Ectodermal cell (in vitro differentiated cells): Measurements from ENCODE around the gene S1PR4.
"Not testable (repeated sequence)": the region's sequence is repeated elsewhere in the genome, so short reads cannot be mapped to it uniquely, and the experiment has no call there.

Experiments used
- H3K27ac ChIP-seq: 2 replicates; pipeline ENCODE4 v1.7.0; 2013; ENCODE audit warnings: mild to moderate bottlenecking, low read depth, low read length; ENCODE audit not compliant: insufficient read depth, poor library complexity, severe bottlenecking
- H3K27me3 ChIP-seq: 2 replicates; pipeline ENCODE4 v1.7.0; 2013; ENCODE audit warnings: mild to moderate bottlenecking, low read length; ENCODE audit not compliant: insufficient read depth, control insufficient read depth, poor library complexity, severe bottlenecking
- H3K36me3 ChIP-seq: one replicate; pipeline ENCODE4 v1.7.0; 2013; ENCODE audit warnings: low read length; ENCODE audit not compliant: control insufficient read depth, insufficient read depth
- H3K4me1 ChIP-seq: one replicate; pipeline ENCODE4 v1.7.0; 2013; ENCODE audit warnings: low read length; ENCODE audit not compliant: control insufficient read depth, insufficient read depth
- H3K4me3 ChIP-seq: 2 replicates; pipeline ENCODE4 v1.7.0; 2013; ENCODE audit warnings: low read depth, low read length, control low read depth; ENCODE audit not compliant: insufficient read depth
- H3K9me3 ChIP-seq: 2 replicates; pipeline ENCODE4 v1.7.0; 2013; ENCODE audit warnings: mild to moderate bottlenecking, low read length, moderate library complexity; ENCODE audit not compliant: control insufficient read depth
- WGBS, 2 experiments: methylation state at CpG; one replicate each; pipeline ENCODE4 v1.1.7; 2013; ENCODE audit warnings: missing lambda C conversion rate in 2 of 2; 5-methylcytosine and 5-hydroxymethylcytosine counted together

S1PR4 gene

DNA sequence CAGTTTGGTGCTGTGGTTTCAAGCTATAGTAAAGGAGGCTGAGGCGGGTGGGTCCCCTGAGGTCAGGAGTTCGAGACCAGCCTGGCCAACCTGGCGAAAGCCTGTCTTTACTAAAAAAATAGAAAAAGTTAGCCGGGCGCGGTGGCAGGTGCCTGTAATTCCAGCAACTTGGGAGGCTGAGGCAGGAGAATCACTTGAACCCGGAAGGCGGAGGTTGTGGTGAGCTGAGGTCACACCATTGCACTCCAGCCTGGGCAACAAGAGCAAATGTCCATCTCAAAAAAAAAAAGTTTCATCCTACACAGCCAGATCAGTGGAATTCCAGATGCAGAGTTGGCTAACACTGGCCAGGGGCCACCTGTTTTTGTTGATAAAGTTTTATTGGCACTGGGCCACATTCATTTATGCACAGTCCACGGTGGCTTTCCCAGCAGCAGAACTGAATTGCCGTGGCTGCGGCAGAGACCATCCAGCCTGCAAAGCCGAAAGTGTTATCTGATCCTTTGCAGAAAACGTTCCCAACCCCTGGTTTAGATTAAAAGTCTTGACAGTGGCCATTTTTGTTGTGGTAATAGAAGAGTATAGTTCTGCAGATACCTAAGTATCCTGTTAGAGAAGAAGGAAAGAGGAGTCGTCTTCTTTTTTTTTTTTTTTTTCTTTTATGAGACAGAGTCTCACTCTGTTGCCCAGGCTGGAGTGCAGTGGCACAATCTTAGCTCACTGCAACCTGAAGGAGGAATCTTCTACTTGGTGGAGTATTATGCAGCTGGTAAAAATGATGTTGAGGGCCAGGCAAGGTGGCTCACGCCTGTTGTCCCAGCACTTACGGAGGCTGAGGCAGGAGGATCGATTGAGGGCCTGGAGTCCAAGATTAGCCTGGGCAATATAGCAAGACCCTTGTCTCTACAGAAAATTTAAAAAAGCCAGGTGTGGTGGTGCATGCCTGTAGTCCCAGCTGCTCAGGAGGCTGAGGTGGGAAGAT is 15.8 kb downstream of the S1PR4 start:
- Histone ChIP-seq H3K9me3 (no peaks in the 10 kb centered on the region), H3K4me3 (no peak overlapping the region), H3K27ac (no peak overlapping the region), H3K27me3 (no peaks in the 10 kb centered on the region), H3K4me1 (no peaks in the 10 kb centered on the region), H3K36me3 (no peaks in the 10 kb centered on the region)
- WGBS, 2 experiments, result 88 to 89% methylated on average over 17 of the region's 17 CpGs

DNA sequence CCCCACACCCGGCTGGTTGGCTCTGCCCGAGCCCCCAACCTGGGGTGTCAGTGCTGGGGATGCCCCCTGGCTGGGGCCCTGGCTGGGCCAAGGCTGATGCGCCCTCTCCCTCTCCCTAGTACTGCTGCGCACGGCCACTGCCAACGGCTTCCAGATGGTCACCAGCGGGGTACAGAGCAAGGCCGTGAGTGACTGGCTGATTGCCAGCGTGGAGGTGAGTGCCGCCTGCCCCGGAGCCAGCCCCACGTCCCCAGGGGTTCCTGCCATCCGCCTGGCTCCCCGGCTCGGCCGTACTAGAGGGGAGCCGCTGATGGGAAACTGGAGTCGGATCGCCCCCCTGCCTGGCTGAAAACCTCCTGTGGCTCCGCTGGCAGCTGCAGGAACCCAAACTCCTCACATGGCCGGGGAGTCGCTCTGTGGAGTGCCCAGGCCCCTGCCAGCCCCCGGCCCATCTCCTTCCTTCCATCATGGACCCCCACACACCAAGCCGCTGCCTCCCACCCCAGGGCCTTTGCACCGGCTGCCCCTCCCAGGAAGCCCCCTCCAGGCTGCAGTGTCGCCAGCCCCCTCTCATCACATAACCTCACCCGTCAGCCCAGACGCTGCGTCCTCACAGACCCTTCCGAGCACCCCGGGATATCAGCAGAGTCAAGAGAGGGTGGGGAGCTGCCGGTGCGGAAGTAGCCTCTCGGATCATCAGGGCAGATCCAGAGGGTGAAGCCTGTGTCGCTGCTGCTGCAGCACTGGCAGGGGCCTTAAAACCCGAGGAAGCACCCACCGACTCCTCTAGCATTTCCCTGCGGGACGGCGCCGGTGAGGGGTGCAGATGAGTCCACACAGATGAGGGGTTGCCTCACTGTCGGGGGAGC is 17.7 kb downstream of the S1PR4 start:
- no peak overlapping the region for H3K4me3 ChIP-seq
- no peaks in the 10 kb centered on the region for H3K36me3 ChIP-seq
- H3K27me3 ChIP-seq, result no peaks in the 10 kb centered on the region
- no peaks in the 10 kb centered on the region for H3K4me1 ChIP-seq
- H3K9me3 ChIP-seq, result no peaks in the 10 kb centered on the region
- WGBS, 2 experiments, result 94 to 95% methylated on average over 42 of the region's 42 CpGs
- H3K27ac ChIP-seq, result no peak overlapping the region

DNA sequence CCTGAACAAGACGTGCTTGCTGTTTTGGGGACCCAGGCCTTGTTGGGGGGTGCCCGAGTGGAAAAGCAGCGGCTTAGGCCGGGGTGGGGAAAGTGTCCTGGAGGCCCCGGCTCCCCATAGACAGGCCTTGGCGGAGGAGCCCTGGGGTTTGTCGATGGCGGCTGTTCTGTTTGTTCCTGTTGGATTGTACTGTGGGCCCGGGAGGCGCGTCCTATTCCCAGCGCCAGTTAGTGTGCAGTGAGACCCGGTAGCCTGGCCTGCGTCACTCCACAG is 18.3 kb downstream of the S1PR4 start:
- no peaks in the 10 kb centered on the region for H3K4me1 ChIP-seq
- H3K4me3 ChIP-seq, result no peak overlapping the region
- no peak overlapping the region for H3K27ac ChIP-seq
- no peaks in the 10 kb centered on the region for H3K36me3 ChIP-seq
- H3K27me3 ChIP-seq, result no peaks in the 10 kb centered on the region
- H3K9me3 ChIP-seq, result no peaks in the 10 kb centered on the region
- 97% methylated on average over 14 of the region's 14 CpGs for WGBS, 2 experiments

DNA sequence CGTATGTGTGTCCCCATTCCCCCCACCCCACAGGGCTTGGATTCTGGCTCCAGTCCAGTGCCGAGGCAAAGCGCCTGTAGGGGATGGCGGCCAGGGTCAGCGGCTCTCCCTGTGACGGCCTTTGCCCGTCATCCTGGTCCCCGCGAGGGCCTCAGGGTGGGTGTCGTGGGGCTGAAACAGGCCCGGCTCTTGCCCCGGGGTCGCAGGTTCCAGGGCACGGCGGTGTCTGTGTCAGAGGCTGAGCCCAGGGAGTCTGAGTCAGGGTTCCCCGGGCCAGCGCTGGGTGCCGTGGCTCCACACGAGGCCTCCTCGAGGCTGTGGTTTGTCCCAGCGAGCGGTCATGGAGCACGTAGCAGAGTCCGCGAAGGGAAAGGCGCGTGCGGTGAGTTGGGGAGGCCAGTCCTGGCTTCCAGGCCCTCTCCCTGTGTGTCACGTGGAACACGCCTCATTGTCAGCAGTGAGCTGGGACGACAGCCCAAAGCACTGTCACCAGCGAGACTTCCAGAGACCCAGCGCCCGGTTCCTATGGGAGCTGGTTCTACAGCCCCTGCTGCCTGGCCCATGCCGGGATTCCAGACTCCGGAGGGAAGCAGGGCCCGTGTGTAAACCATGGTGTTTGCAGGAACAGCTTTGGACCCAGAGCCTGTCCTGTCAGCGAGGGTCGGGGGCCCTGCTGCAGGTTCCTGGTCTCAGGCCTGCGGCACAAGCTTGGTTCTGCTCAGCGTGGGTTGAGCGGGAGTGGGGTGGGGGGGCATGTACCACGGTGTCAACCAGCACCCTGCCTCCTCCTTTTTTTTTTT is 20.5 kb downstream of the S1PR4 start:
- no peaks in the 10 kb centered on the region for H3K36me3 ChIP-seq
- no peaks in the 10 kb centered on the region for H3K9me3 ChIP-seq
- H3K4me1 ChIP-seq, result no peaks in the 10 kb centered on the region
- H3K27ac ChIP-seq, result no peak overlapping the region
- no peak overlapping the region for H3K4me3 ChIP-seq
- WGBS, 2 experiments, result 93 to 96% methylated on average over 42 to 43 of the region's 43 CpGs
- no peaks in the 10 kb centered on the region for H3K27me3 ChIP-seq

DNA sequence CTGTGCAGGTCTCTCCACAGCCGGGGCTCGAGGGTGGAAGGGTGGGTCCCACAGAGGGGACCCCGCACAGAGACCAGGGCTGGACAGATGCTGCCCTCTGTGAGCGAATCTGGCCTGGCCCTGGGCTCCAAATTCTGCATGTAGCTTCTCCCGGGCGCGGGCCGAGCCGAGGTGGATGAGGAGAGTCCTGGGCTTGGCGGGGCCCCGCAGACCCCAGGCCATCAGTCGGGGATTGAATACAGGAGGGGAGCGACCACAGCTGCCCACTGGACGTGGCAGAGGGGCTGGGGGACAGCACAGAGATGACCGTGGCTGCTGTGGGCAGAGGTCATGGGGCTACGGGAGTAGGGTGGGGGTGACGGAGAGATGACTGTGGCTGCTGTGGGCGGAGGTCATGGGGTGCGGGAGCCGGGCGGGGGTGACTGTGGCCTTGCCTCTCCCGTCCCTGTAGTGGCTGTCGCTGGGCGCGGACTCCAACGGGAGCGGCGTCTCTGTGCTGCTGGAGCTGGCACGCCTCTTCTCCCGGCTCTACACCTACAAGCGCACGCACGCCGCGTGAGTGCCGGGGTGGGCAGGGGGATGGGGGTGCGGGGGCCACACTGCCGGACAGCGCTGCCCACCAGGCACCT is 22.6 kb downstream of the S1PR4 start:
- Histone ChIP-seq H3K36me3 (no peaks in the 10 kb centered on the region), H3K27me3 (no peaks in the 10 kb centered on the region), H3K4me3 (no peak overlapping the region), H3K9me3 (no peaks in the 10 kb centered on the region), H3K27ac (no peak overlapping the region), H3K4me1 (no peaks in the 10 kb centered on the region)
- 95 to 96% methylated on average over 39 of the region's 39 CpGs for WGBS, 2 experiments

DNA sequence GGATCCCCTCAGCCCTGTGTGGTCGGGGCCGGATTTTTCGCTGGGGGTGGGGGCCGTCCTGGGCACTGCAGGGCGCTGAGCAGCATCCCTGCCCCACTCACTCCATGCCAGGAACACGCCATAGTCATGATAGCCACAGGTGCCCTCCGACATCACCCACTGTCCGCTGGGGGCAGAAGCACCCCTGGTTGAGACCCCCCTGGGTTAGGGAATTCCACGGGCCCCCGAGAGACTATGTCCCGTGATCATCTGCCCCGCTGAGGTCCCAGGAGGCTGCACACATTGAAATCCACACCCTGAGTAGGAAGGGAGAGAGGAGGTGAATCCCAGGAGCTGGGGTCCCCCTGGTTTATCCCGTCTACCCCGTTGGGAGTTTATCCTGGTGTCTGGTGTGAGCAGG is 23.3 kb downstream of the S1PR4 start:
- H3K27me3 ChIP-seq, result no peaks in the 10 kb centered on the region
- no peaks in the 10 kb centered on the region for H3K4me1 ChIP-seq
- H3K36me3 ChIP-seq, result peaks cover under 1% of the 10 kb centered on the region
- H3K9me3 ChIP-seq, result no peaks in the 10 kb centered on the region
- no peak overlapping the region for H3K27ac ChIP-seq
- WGBS, 2 experiments, result 94 to 96% methylated on average over 14 of the region's 14 CpGs
- H3K4me3 ChIP-seq, result no peak overlapping the region

DNA sequence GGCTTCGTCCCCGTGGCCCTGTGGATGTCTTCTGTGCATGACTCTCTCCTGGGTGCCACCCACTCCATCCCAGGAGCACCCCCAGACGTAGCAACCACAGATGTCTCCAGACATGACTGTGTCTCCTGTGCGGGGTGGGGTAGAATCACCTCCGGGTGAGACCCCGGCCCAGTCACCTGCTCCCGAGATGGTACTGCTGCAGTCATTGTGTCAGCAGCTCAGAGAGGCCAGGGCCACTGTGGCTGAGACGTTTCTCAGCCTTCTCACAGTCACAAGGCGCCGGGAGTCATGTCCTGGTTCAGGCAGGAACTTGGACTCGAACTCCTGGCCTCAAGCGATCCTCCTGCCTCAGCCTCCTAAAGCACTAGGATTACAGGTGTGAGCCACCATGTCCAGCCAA is 23.8 kb downstream of the S1PR4 start:
- no peaks in the 10 kb centered on the region for H3K4me1 ChIP-seq
- H3K27ac ChIP-seq, result no peak overlapping the region
- H3K36me3 ChIP-seq, result peaks cover 5% of the 10 kb centered on the region
- no peak overlapping the region for H3K4me3 ChIP-seq
- WGBS, 2 experiments, result 90 to 91% methylated on average over 12 of the region's 12 CpGs
- H3K27me3 ChIP-seq, result no peaks in the 10 kb centered on the region
- H3K9me3 ChIP-seq, result no peaks in the 10 kb centered on the region

DNA sequence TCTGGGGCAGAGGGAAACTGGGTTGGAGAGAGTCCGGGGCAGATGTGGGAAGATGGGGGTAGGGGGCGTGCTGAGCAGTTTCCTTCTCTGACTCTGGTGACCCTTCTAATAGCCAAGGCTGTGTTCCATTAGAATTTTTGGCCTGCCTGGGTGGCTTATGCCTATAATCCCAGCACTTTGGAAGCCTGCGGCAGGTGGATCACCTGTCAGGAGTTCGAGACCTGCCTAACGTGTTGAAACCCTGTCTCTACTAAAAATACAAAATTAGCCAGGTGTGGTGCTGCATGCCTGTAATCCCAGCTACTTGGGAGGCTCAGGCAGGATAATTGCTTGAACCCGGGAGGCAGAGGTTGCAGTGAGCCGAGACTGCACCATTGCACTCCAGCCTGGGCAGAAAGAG is 24.3 kb downstream of the S1PR4 start:
- H3K27ac ChIP-seq, H3K27me3 ChIP-seq, H3K9me3 ChIP-seq, H3K4me1 ChIP-seq, H3K4me3 ChIP-seq: not testable (repeated sequence)
- H3K36me3 ChIP-seq, result peaks cover 10% of the 10 kb centered on the region
- 93 to 96% methylated on average over 7 of the region's 7 CpGs for WGBS, 2 experiments

DNA sequence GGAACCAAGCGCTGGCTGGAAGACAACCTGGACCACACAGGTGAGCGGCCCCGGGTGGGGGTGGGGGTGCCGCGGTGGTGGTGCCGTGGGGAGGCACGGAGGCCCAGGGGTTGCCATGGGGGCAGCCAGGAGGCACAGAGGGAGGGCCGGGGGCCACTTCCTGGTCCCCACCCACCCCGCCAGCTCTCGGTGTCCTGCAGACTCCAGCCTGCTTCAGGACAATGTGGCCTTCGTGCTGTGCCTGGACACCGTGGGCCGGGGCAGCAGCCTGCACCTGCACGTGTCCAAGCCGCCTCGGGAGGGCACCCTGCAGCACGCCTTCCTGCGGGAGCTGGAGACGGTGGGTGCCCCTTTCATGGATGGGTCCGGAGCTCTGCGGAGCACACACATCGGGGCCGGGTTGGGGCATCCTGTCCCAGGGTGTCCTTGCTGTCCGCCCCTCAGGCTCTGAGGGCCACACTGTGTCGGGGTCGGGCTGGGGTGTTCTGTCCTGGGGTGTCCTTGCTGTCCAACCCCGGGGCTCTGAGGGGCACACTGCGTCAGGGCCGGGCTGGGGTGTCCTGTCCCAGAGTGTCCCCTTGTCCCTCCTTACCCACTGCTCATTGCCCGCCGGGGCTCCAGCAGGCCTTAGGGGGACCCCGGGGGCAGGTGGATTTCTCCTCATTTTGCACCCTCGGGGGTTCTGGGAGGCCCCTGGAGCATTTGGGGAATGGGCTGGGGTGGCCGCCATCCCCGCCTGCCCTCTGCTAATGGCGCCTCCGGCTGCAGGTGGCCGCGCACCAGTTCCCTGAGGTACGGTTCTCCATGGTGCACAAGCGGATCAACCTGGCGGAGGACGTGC is 25.5 kb downstream of the S1PR4 start:
- H3K36me3 ChIP-seq, result peaks cover 13% of the 10 kb centered on the region
- H3K27me3 ChIP-seq, result no peaks in the 10 kb centered on the region
- 95 to 96% methylated on average over 43 of the region's 43 CpGs for whole genome bisulfite sequencing, 2 experiments
- H3K9me3 ChIP-seq, result no peaks in the 10 kb centered on the region
- H3K27ac ChIP-seq, result no peak overlapping the region
- H3K4me3 ChIP-seq, result no peak overlapping the region
- no peaks in the 10 kb centered on the region for H3K4me1 ChIP-seq
